ENCODE results near the gene SUV39H1.
"Not testable (repeated sequence)": the region's sequence is repeated elsewhere in the genome, so short reads cannot be mapped to it uniquely, and the experiment has no call there.

The SUV39H1 gene

GRCh38 chrX:48665991-48666390 lies 30.5 kb upstream of the SUV39H1 start:
- Histone ChIP-seq H3K4me2 (ENCODE audit: low read length, poor library complexity, severe bottlenecking) (no peak overlapping the region), H3K36me3 (ENCODE audit: control insufficient read depth in 1 of 2, insufficient read depth in 2 of 2, low read depth in 1 of 2, low read length in 2 of 2) (no peaks in the 10 kb centered on the region), H2AFZ (ENCODE audit: low read depth, low read length) (no peak overlapping the region)

GRCh38 chrX:48666649-48667048 lies 29.9 kb upstream of the SUV39H1 start:
- DNase-seq, result no peak
- Histone ChIP-seq H2AFZ (ENCODE audit: low read depth, low read length) (no peak overlapping the region), H3K9me3 (ENCODE audit: control insufficient read depth, low read length) (peaks cover 6% of the 10 kb centered on the region), H3K18ac (ENCODE audit: low read depth in 1 of 2, low read length in 2 of 2) (no peak overlapping the region), H4K8ac (ENCODE audit: low read length) (no peak overlapping the region), H3K14ac (ENCODE audit: low read length in 2 of 2) (no peak overlapping the region), H3K4me3 (ENCODE audit: insufficient read depth in 1 of 2, low read depth in 1 of 2, low read length in 2 of 2) (no peak overlapping the region), H2BK5ac (ENCODE audit: low read depth, low read length, poor library complexity, severe bottlenecking) (no peak overlapping the region), H3K36me3 (ENCODE audit: control insufficient read depth in 1 of 2, insufficient read depth in 2 of 2, low read depth in 1 of 2, low read length in 2 of 2) (no peaks in the 10 kb centered on the region), H3K9ac (ENCODE audit: low read length) (no peak overlapping the region), H3K4me1 (ENCODE audit: control insufficient read depth, insufficient read depth, low read depth, low read length) (no peaks in the 10 kb centered on the region), H3K79me1 (replicated peaks; ENCODE audit: low read length, poor library complexity, severe bottlenecking) (no peaks in the 10 kb centered on the region), H4K91ac (ENCODE audit: low read length) (no peak overlapping the region), H3K4ac (ENCODE audit: low read depth in 1 of 2, low read length in 2 of 2) (no peak overlapping the region), H3K23ac (ENCODE audit: low read length in 2 of 2) (no peak overlapping the region), H2BK12ac (ENCODE audit: low read length in 2 of 2) (no peak overlapping the region), H3K4me2 (ENCODE audit: low read length, poor library complexity, severe bottlenecking) (no peak overlapping the region), H2BK15ac (ENCODE audit: low read depth, poor library complexity, severe bottlenecking) (no peak overlapping the region), H3K27me3 (ENCODE audit: control insufficient read depth in 1 of 2, insufficient read depth in 1 of 2, low read length in 2 of 2) (peaks cover 0 to 9% of the 10 kb centered on the region in 2 experiments), H2AK5ac (ENCODE audit: low read length, severe bottlenecking) (no peak overlapping the region), H3K27ac (ENCODE audit: low read length, poor library complexity, severe bottlenecking) (no peak overlapping the region), H2BK120ac (ENCODE audit: low read depth, low read length) (no peak overlapping the region)
- 53% methylated on average over 2 of the region's 4 CpGs for whole genome bisulfite sequencing

More at GRCh38 chrX:48665991-48666390, 30.5 kb upstream of the SUV39H1 start:
- Histone ChIP-seq H3K4me3 (ENCODE audit: insufficient read depth in 1 of 2, low read depth in 1 of 2, low read length in 2 of 2) (no peak overlapping the region), H3K23ac (ENCODE audit: low read length in 2 of 2) (no peak overlapping the region), H2BK5ac (ENCODE audit: low read depth, low read length, poor library complexity, severe bottlenecking) (no peak overlapping the region), H3K14ac (ENCODE audit: low read length in 2 of 2) (no peak overlapping the region), H2AK5ac (ENCODE audit: low read length, severe bottlenecking) (no peak overlapping the region), H3K4ac (ENCODE audit: low read depth in 1 of 2, low read length in 2 of 2) (no peak overlapping the region), H3K79me1 (replicated peaks; ENCODE audit: low read length, poor library complexity, severe bottlenecking) (no peaks in the 10 kb centered on the region), H3K18ac (ENCODE audit: low read depth in 1 of 2, low read length in 2 of 2) (no peak overlapping the region), H3K27ac (ENCODE audit: low read length, poor library complexity, severe bottlenecking) (no peak overlapping the region), H3K4me1 (ENCODE audit: control insufficient read depth, insufficient read depth, low read depth, low read length) (no peaks in the 10 kb centered on the region), H4K8ac (ENCODE audit: low read length) (no peak overlapping the region), H2BK120ac (ENCODE audit: low read depth, low read length) (no peak overlapping the region), H2BK12ac (ENCODE audit: low read length in 2 of 2) (no peak overlapping the region), H3K9ac (ENCODE audit: low read length) (no peak overlapping the region), H2BK15ac (ENCODE audit: low read depth, poor library complexity, severe bottlenecking) (no peak overlapping the region), H4K91ac (ENCODE audit: low read length) (no peak overlapping the region), H3K27me3 (ENCODE audit: control insufficient read depth in 1 of 2, insufficient read depth in 1 of 2, low read length in 2 of 2) (peaks cover 0 to 9% of the 10 kb centered on the region in 2 experiments), H3K9me3 (ENCODE audit: control insufficient read depth, low read length) (peaks cover 6% of the 10 kb centered on the region)
- WGBS, result 100% methylated on average over 1 of the region's 2 CpGs
- no peak for DNase-seq

- no peak overlapping the region for H2AK5ac ChIP-seq (ENCODE audit: low read length, severe bottlenecking)
- no peak overlapping the region for H2BK120ac ChIP-seq (ENCODE audit: low read depth, low read length)
- H3K18ac ChIP-seq (ENCODE audit: low read depth in 1 of 2, low read length in 2 of 2), result no peak overlapping the region
- 93% methylated on average over 3 of the region's 4 CpGs for WGBS
- H2AFZ ChIP-seq (ENCODE audit: low read depth, low read length), result no peak overlapping the region
- H3K4ac ChIP-seq (ENCODE audit: low read depth in 1 of 2, low read length in 2 of 2), result no peak overlapping the region
- no peak overlapping the region for H3K23ac ChIP-seq (ENCODE audit: low read length in 2 of 2)
- no peaks in the 10 kb centered on the region for H3K4me1 ChIP-seq (ENCODE audit: control insufficient read depth, insufficient read depth, low read depth, low read length)
- DNase-seq, result no peak
- H3K27me3 ChIP-seq (ENCODE audit: control insufficient read depth in 1 of 2, insufficient read depth in 1 of 2, low read length in 2 of 2), result peaks cover 0 to 9% of the 10 kb centered on the region in 2 experiments
- no peak overlapping the region for H4K8ac ChIP-seq (ENCODE audit: low read length)
- no peak overlapping the region for H2BK12ac ChIP-seq (ENCODE audit: low read length in 2 of 2)
- no peak overlapping the region for H3K4me2 ChIP-seq (ENCODE audit: low read length, poor library complexity, severe bottlenecking)
- no peak overlapping the region for H3K4me3 ChIP-seq (ENCODE audit: insufficient read depth in 1 of 2, low read depth in 1 of 2, low read length in 2 of 2)
- H2BK5ac ChIP-seq (ENCODE audit: low read depth, low read length, poor library complexity, severe bottlenecking), result no peak overlapping the region
- no peak overlapping the region for H4K91ac ChIP-seq (ENCODE audit: low read length)
- peaks cover 6% of the 10 kb centered on the region for H3K9me3 ChIP-seq (ENCODE audit: control insufficient read depth, low read length)
- no peaks in the 10 kb centered on the region for H3K36me3 ChIP-seq (ENCODE audit: control insufficient read depth in 1 of 2, insufficient read depth in 2 of 2, low read depth in 1 of 2, low read length in 2 of 2)
- H3K27ac ChIP-seq (ENCODE audit: low read length, poor library complexity, severe bottlenecking), result no peak overlapping the region
- H2BK15ac ChIP-seq (ENCODE audit: low read depth, poor library complexity, severe bottlenecking), result no peak overlapping the region
- H3K9ac ChIP-seq (ENCODE audit: low read length), result no peak overlapping the region
- no peak overlapping the region for H3K14ac ChIP-seq (ENCODE audit: low read length in 2 of 2)
- no peaks in the 10 kb centered on the region for H3K79me1 ChIP-seq (replicated peaks; ENCODE audit: low read length, poor library complexity, severe bottlenecking)
Measured at GRCh38 chrX:48667509-48667908, 29.0 kb upstream of the SUV39H1 start.

GRCh38 chrX:48668187-48668586 lies 28.3 kb upstream of the SUV39H1 start:
- not testable (repeated sequence) for H3K27ac ChIP-seq (ENCODE audit: low read length, poor library complexity, severe bottlenecking); H3K4me1 ChIP-seq (ENCODE audit: control insufficient read depth, insufficient read depth, low read depth, low read length); H3K9ac ChIP-seq (ENCODE audit: low read length); DNase-seq; H3K4me2 ChIP-seq (ENCODE audit: low read length, poor library complexity, severe bottlenecking); H2BK120ac ChIP-seq (ENCODE audit: low read depth, low read length); H2BK5ac ChIP-seq (ENCODE audit: low read depth, low read length, poor library complexity, severe bottlenecking); H3K4ac ChIP-seq (ENCODE audit: low read depth in 1 of 2, low read length in 2 of 2); H2AK5ac ChIP-seq (ENCODE audit: low read length, severe bottlenecking); H3K4me3 ChIP-seq (ENCODE audit: insufficient read depth in 1 of 2, low read depth in 1 of 2, low read length in 2 of 2); H2BK15ac ChIP-seq (ENCODE audit: low read depth, poor library complexity, severe bottlenecking); H3K14ac ChIP-seq (ENCODE audit: low read length in 2 of 2); H3K36me3 ChIP-seq (ENCODE audit: control insufficient read depth in 1 of 2, insufficient read depth in 2 of 2, low read depth in 1 of 2, low read length in 2 of 2); H3K9me3 ChIP-seq (ENCODE audit: control insufficient read depth, low read length); H3K79me1 ChIP-seq (replicated peaks; ENCODE audit: low read length, poor library complexity, severe bottlenecking); H2AFZ ChIP-seq (ENCODE audit: low read depth, low read length); H2BK12ac ChIP-seq (ENCODE audit: low read length in 2 of 2); H3K18ac ChIP-seq (ENCODE audit: low read depth in 1 of 2, low read length in 2 of 2); H3K27me3 ChIP-seq (ENCODE audit: control insufficient read depth in 1 of 2, insufficient read depth in 1 of 2, low read length in 2 of 2); H4K8ac ChIP-seq (ENCODE audit: low read length); H4K91ac ChIP-seq (ENCODE audit: low read length); H3K23ac ChIP-seq (ENCODE audit: low read length in 2 of 2)
- 87% methylated on average over 11 of the region's 11 CpGs for WGBS
